GM19452 (cell line): ENCODE results near the gene RBPJ.

ENCODE experiments used
- ATAC-seq: cut with Tn5 transposase; IDR thresholded peaks from one replicate; pipeline ENCODE4 v1.9.1; 2021; ENCODE audit not compliant: unreplicated experiment

The RBPJ gene

DNA sequence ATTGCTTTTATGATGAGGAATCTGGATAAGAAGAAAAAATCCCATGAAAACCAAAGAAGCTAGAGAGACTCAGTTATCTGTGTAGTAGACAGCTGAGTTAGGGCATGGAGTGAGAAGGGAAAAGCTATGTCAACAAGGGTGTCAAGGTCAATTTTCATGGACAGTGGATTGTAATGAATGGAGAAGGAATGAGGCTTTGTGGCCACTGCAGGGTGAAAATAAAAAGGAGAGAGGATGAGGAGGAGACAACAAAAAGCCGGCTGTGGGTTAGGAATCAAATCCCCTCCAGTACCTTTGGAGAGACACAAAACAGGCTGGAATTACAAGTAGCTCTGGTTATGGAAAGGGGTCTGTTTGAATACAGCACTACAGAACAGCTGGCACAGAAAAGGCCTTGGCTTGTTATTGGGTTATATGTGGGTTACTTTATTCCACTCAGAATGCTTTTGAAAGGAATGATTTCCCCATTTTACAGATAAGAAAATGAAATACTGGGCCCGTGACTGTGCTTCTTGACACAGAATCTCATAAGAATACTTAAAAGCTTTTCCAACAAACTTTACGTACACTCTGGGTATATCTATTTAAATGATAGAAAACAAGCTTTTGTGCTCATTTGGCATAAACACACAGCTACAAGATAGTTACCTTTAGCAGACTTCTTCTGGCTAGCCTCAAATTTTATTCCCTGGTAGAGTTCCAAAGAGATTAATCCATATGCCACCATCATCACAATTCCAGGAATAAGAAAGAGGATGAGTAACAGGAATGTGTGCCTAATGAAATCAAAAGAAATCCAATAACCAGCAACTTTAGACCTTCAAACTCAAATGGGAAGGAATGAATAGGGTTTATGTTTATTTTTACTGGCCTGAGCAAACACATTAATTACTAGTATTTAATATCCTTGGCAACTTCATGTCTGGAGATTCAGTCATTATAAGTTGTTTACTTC is 162.0 kb downstream of the RBPJ start:
- no peak for ATAC-seq

DNA sequence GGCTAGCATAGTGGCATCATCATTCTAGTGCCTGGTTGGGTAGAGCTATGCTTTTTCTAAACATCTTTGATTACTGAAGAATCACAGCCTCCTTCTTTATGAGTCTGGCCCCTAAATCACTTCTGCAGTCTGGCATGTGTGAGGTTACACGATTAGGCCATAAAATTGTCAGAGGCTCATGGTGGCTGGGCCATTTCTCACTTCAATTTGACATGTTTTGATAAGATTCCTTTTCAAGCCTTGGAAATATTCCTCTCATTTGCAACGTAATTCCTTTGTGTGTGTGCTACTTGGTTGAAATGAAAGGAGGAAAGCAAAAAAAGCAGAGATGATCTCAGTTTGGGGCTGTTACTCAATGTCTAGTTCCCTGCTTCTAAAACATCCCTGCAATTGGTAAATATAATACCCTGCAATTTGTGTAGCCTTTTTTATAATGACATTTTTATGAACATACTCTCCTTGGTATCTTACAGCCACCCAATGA is 163.3 kb downstream of the RBPJ start:
- no peak for ATAC-seq

DNA sequence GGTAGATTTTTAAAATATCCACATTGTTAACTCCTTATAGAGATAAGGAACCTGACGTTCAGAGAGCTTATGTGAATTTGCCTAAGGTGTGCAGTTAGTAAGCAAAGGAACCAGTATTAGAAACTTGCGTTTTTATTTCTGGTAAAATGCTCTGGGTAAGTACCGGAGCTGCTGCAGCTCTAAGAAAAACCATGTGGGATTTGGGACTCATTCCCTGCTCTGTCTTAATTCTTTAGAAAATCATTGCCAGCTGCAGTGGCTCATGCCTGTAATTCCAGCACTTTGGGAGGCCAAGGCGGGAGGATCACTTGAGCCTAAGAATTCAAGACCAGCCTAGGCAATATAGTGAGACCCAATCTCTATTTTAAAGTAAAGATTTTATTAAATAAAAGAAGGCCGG is 163.7 kb downstream of the RBPJ start:
- ATAC-seq, result no peak
